NCI-H2029 (cell line): Measurements from ENCODE around the gene SMYD2.
"Not testable (repeated sequence)": the region's sequence is repeated elsewhere in the genome, so short reads cannot be mapped to it uniquely, and the experiment has no call there.

Experiments
- DNase-seq: peaks from one replicate; lab custom pipeline; 2025; lab: John Stamatoyannopoulos, UW

SMYD2 gene

GRCh38 chr1:214271995-214272731, 8.8 kb upstream of the SMYD2 start:
- DNase-seq, result no peak

GRCh38 chr1:214272964-214273533, 7.9 kb upstream of the SMYD2 start:
- DNase-seq, result no peak

GRCh38 chr1:214275700-214276099, 5.3 kb upstream of the SMYD2 start:
- not testable (repeated sequence) for DNase-seq

- no peak for DNase-seq
Observed at GRCh38 chr1:214276786-214277185, 4.2 kb upstream of the SMYD2 start.

GRCh38 chr1:214277704-214278635, 3.0 kb upstream of the SMYD2 start:
- no peak for DNase-seq

- DNase-seq, result no peak
Observed at GRCh38 chr1:214280386-214281020, 456 bp upstream of the SMYD2 start.

- peak; percentile 30 for DNase-seq
Observed at GRCh38 chr1:214281720-214282629, 1.0 kb downstream of the SMYD2 start.

- no peak for DNase-seq
Observed at GRCh38 chr1:214282630-214283242, 1.8 kb downstream of the SMYD2 start.

GRCh38 chr1:214285610-214286440, 4.9 kb downstream of the SMYD2 start:
- no peak for DNase-seq

- no peak for DNase-seq
Observed at GRCh38 chr1:214287884-214288283, 6.9 kb downstream of the SMYD2 start.

GRCh38 chr1:214289574-214290272, 8.8 kb downstream of the SMYD2 start:
- no peak for DNase-seq

GRCh38 chr1:214290424-214291037, 9.6 kb downstream of the SMYD2 start:
- DNase-seq, result no peak

GRCh38 chr1:214292322-214292721, 11.4 kb downstream of the SMYD2 start:
- no peak for DNase-seq

- no peak for DNase-seq
Observed at GRCh38 chr1:214295934-214296333, 15.0 kb downstream of the SMYD2 start.

GRCh38 chr1:214296860-214297745, 16.1 kb downstream of the SMYD2 start:
- no peak for DNase-seq

- no peak for DNase-seq
Observed at GRCh38 chr1:214300149-214300780, 19.3 kb downstream of the SMYD2 start.

- no peak for DNase-seq
Observed at GRCh38 chr1:214301526-214301925, 20.6 kb downstream of the SMYD2 start.
